RWPE1 (cell line): Measurements from ENCODE around the gene SDCBP2.

ENCODE experiments used
- CTCF ChIA-PET: fragments of 350-600 bp; sonication (Branson Sonifier 250); formaldehyde crosslinking; extraction: SDS; loops from one replicate; lab custom pipeline; 2021; lab: Yijun Ruan, JAX
- POLR2A ChIA-PET: fragments of 400-600 bp; formaldehyde crosslinking; extraction: SDS; loops from one replicate; lab custom pipeline; 2020; ENCODE audit warnings: antibody characterized with exemption; ENCODE audit not compliant: low non-redundant PET; lab: Yijun Ruan, JAX
- DNase-seq: peaks from one replicate; pipeline ENCODE4 v3.0.0; 2012; ENCODE audit warnings: low spot score
- H3K27ac ChIP-seq: fragments of 450-650 bp; 2 replicates; pipeline ENCODE4 v1.5.1; 2017
- TF ChIP-seq, protein P1 (sequence below): fragments of 450-650 bp; conservative IDR thresholded peaks from 2 replicates; pipeline ENCODE4 v1.5.1; 2017; ENCODE audit warnings: low read depth, mild to moderate bottlenecking

The SDCBP2 gene

DNA sequence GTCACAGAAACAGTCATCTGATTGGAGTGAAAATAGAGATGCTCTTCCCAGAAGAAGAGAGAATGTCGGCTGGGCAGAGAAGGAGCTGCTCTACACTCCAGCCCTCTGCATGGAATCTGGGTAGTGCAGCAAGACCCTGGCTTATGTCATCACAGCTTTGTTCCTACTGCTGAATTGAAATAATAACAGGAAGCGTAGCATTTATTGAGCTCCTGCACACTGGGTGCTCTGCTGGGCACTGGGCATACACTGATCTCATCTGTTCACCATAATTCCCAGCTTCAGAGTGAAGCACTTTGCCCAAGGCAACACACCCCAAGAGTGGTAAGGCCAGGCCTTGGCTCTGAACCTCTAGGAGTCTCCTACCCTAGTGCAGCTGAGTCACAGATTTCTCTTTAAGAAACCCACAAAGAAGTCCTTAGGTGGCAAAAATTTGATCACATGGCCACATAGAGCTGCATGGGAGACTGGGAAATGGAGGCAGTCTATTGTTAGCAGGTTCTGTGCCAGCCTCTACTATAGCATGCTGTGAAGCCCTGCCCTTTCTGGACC is 3.9 kb upstream of the SDCBP2 start:
- DNase-seq = no peak
- POLR2A ChIA-PET = no interaction called here
- no peak overlapping the region for H3K27ac ChIP-seq
- TF ChIP-seq, protein P1, sequence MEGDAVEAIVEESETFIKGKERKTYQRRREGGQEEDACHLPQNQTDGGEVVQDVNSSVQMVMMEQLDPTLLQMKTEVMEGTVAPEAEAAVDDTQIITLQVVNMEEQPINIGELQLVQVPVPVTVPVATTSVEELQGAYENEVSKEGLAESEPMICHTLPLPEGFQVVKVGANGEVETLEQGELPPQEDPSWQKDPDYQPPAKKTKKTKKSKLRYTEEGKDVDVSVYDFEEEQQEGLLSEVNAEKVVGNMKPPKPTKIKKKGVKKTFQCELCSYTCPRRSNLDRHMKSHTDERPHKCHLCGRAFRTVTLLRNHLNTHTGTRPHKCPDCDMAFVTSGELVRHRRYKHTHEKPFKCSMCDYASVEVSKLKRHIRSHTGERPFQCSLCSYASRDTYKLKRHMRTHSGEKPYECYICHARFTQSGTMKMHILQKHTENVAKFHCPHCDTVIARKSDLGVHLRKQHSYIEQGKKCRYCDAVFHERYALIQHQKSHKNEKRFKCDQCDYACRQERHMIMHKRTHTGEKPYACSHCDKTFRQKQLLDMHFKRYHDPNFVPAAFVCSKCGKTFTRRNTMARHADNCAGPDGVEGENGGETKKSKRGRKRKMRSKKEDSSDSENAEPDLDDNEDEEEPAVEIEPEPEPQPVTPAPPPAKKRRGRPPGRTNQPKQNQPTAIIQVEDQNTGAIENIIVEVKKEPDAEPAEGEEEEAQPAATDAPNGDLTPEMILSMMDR = no peak
- CTCF ChIA-PET = no interaction called here

DNA sequence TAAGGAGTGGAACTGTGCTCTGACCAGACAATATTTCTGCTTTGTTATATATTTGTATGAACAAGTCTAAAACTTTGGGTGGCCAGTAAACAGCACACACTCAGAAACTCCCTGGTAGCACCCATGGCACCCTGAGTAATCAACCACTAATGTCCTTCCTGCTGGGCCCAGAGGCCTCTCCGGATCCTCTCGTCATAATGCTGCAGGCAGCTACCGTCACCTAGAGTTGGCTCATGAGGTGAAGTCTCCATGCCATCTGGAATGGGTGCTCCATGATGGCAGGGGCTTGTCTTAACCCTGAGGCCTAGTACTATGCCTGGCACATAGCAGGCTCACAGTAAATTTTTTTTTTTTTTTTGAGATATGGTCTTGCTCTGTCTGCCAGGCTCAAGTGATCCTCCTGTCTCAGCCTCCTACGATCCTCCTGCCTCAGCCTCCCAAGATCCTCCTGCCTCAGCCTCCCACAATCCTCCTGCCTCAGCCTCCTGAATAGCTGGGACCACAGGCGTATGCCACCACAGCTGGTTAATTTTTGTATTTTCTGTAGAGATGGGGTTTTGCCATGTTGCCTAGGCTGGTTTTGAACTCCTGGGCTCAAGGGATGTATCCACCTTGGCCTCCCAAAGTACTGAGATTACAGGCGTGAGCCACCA is 3.0 kb upstream of the SDCBP2 start:
- no peak for DNase-seq
- CTCF ChIA-PET = no interaction called here
- TF ChIP-seq, protein P1 = no peak
- POLR2A ChIA-PET = no interaction called here
- peak overlapping the region; percentile 60 for H3K27ac ChIP-seq

DNA sequence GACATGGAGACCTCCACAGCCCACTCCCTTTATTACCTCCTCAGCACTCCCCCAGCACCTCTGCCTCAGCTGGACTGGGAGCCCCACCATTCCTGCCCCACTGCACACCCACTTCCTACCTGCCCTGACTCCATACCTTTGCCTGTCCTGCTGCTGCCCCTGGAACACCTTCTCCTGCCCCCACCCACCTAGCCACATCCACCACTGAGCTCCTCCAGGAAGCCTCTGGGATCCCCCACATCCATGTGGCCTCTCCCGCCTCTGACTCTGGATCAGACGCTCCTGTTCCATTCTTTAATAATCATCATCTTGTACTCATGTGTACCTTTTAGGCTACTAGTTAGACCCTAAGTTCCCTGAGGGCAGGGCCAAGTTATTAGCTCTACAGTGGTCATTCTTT is 2.2 kb upstream of the SDCBP2 start:
- TF ChIP-seq, protein P1 = no peak
- no peak for DNase-seq
- peak overlapping the region; percentile 60 for H3K27ac ChIP-seq
- ChIA-PET CTCF (no interaction called here), POLR2A (no interaction called here)

DNA sequence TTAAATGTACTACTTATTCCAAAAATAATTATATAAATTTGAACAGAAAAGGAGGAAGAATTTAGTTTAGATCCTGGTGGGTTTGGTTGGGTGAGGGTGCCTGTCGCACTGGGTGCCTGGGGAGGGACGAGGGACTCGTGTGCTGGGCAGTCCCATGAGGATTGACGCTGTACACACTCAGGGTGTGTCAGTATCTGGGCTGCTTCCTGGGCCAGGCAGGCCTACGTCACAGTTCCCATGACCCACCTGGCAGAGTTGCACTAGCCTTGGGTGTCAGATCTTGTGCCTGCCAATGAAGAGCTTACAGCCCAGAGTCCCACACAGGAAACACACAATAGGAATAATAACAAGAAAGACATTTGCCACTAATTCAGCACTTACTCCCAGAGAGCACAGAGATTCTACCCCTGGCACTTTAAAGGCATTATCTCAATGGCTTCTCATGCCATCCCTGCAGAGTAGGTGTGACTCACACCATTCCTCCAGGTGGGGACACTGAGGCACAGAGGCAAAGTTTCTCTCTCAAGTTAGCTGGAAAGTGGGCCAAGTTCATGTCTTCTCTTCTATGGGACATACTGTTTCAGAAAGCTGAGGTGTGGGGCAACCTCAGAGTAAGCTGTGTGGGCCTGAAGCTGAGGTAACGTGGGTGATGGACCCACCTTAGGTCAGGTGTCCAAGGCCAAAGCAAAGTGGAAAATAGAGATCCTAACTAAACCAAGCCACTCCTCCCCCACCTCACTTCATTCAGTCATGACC is 1.3 kb upstream of the SDCBP2 start:
- DNase-seq = peak; percentile 44
- ChIA-PET CTCF (interaction anchor here (0.6 to 0.7 kb wide), 2 partner anchors 16 to 176 kb away, joined by 4 read pairs; no protein-coding TSS in a partner anchor), POLR2A (no interaction called here)
- TF ChIP-seq, protein P1 = no peak
- peak overlapping the region; percentile 60 for H3K27ac ChIP-seq

DNA sequence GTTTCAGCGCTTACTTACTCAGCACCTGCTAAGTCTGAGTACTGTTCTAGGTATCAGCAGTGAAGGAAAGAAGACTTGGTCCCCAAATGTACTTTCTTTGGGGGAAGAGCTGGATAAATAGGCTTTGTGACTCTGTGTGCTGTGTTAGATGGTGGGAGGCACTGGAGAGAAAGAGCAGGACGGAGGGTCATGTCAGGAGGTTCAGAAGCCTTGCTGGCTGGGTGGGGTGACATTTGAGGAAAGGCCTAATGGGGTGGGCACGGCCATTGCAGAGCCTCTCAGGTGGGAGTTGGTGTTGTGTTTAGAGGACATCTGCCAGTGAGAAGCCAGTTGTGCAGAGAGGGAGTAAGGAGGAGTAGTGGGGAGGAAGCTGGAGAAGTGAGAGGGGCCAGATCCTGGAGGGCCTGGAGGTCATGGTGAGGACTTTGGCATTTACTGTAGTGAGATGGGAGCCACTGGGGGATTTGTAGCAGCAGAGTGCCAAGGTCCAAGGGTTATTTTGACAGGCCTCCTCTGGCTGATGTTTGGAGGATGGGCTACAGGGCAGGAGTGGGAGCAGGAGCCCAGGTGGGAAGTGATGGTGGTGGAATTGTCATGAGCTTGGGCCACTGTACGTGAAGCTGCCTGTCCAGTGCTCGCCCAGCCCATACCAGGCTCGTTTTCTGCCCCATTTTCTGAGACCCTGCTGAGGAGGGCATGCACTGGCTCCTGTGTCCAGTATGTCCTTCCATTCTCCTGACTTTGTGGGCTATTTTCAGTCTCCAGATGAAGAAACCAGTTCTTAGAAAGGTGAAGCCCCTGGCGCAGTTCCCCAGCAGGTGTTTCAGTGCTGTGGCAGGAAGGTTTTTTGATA is 886 bp downstream of the SDCBP2 start:
- no peak for DNase-seq
- ChIA-PET POLR2A (interaction anchor here (0.6 kb wide), 1 partner anchor 63 kb away, joined by 4 read pairs; no protein-coding TSS in a partner anchor), CTCF (interaction anchor here (0.6 to 1.0 kb wide), 3 partner anchors 13 to 780 kb away, joined by 3 to 5 read pairs (median 5); no protein-coding TSS in a partner anchor)
- TF ChIP-seq, protein P1 = no peak
- H3K27ac ChIP-seq = peak overlapping the region; percentile 72
